RCC 7860 (cell line): Measurements from ENCODE around the gene ABHD2.

Experiments
- DNase-seq: peaks from one replicate; pipeline ENCODE4 v3.0.0-alpha.2; 2015; ENCODE audit warnings: low spot score
- FAIRE-seq: peaks from 2 replicates; lab custom pipeline; 2012; peaks lifted over from hg19 to GRCh38; lab: Jason Lieb, UNC

ABHD2 gene

GRCh38 chr15:89161666-89162065 lies 73.4 kb downstream of the ABHD2 start:
- no peak for FAIRE-seq

GRCh38 chr15:89163271-89164055 lies 75.2 kb downstream of the ABHD2 start:
- DNase-seq (no peak), FAIRE-seq (no peak)

More at GRCh38 chr15:89161666-89162065, 73.4 kb downstream of the ABHD2 start:
- no peak for DNase-seq

- no peak for FAIRE-seq
- no peak for DNase-seq
Observed at GRCh38 chr15:89164712-89165211, 76.5 kb downstream of the ABHD2 start.

DNA sequence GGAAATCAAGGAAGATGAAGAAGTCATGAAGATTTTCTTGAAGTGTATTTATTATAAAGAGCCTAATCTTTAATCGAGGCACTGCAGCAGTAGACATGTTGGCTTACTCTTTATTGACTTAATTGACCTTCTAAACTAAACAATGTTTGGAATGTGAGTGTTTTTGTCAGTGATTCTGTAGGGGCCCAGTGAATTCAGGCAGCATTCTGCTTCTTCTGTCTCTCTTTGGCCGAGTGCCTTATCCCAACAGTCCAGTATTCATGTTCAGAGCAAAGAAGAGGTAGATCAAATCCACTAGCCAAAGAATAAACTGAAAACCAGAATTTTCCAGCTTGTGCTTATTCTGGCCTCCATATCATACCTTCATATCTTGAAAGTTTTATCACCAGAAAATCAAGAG lies 77.4 kb downstream of the ABHD2 start:
- FAIRE-seq: no peak
- no peak for DNase-seq

DNA sequence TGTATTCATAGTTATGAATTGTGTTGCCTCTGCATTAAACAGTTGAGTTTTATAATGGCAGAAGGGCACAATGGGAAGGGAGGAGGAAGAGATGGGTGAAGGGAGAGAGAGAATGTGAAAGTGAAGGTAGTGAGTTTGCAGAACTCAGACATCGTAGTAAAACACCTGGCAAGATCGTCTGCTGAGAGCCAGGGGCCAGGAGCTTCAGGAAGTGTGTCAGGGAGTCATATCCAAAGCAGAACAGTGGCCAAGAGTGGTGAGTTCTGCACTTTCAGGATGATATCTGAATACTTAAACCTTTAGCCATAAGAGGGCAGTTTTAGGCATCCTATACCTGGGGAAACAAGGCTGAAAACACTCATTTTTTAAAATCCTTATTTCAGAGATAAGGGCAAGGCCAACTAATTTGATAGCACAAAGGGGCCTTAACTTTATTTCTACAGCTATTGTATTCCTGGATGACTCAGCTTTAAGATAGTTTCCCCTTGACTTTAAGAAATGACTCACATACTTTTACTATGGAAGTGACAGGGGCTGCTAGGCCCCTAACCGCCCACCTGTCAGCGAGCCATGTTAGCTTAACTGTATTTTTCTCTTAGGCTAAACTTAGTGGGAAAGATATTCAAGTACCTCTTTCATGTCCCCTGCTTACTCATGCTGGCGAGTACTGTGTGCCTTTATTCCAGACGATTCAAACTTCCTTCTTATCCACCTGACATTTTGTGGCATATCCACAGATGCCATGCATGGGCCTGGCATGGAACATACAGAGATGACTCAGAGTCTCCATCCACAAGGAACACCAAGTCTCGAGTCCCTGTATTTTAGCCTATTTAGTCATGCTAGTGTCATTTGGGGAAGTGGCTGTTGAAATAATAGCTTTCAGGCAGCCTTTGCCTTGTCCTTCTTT lies 79.3 kb downstream of the ABHD2 start:
- FAIRE-seq: peak; percentile 75
- DNase-seq: peak; percentile 82

- DNase-seq (no peak), FAIRE-seq (no peak)
Observed at GRCh38 chr15:89168316-89168833, 80.1 kb downstream of the ABHD2 start.

DNA sequence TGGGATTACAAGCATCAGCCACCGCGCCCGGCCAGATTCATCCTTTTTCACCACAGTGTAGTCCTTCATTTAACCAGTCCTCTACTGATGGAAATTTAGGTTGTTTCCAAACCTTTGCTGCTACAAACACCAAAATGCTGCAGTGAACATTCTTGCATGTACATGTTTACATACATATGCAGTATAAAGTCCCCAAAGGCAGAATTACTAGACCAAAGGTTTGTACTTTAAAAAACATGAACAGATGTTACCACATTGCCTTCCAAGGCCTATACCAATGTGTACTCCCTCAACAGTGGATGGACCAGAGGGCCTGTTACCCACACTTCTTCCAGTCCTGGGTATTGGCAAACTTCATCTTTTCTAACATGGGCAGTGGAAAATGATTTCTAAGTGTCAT lies 82.1 kb downstream of the ABHD2 start:
- DNase-seq (no peak), FAIRE-seq (no peak)

GRCh38 chr15:89171136-89172072 lies 83.1 kb downstream of the ABHD2 start:
- DNase-seq (no peak), FAIRE-seq (no peak)

DNA sequence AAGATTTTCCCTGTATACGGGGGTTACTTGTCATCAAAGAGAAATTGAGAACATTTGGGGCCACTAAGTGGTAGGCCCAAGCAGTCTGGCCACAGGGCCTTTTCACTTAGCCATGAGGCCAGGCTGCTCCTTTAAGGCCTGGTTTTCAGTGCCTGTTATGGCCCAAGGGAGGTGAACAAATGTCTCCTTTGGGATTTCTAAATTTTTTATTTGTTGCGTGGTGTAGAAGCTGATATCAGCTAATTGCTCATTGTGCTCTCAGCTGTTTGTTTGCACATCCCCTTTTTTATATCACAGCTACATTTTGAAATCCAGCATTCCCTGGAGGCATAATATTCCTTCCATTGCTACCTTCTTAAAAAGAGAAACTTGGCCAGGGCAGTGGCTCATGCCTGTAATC lies 84.7 kb downstream of the ABHD2 start:
- DNase-seq: no peak
- FAIRE-seq: no peak

DNA sequence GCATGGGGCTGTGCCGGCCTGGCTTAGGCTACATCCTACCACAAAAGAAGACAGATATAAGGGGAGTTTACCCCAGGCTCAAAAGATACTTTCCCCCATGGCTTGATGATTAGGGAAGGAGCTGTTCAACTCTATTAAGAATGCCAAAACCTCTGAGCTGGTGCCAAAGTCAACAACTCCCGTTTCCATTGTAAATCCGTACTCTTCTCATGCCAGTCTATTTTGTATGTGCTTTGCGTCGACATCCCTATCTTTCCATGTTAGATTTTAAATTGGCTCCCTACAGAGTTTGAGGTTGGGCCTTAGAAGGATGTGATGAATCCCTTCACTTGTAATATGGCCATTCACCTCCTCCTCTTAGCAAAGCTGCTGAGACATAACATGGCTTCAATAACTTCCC lies 86.2 kb downstream of the ABHD2 start:
- DNase-seq: no peak
- no peak for FAIRE-seq

DNA sequence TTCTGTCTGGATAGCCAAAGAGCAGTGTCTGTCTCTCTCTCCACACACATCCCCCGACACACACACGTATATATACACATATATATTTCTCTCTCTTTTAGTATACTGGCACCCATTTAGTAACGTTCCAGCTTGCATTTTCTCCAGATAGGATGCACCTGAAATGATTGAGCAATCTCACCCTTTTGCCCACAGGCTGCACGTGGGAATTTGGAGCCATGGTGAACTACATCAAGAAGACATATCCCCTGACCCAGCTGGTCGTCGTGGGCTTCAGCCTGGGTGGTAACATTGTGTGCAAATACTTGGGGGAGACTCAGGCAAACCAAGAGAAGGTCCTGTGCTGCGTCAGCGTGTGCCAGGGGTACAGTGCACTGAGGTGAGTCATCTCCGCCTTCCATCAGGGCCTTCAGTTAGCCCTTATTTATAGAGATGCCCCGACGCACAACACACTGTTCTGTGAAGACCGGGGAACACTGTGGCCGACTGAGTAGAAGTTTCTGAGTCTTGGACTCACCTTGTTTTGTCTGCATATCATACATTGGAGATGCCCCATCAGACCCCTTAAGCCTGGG lies 87.4 kb downstream of the ABHD2 start:
- DNase-seq (no peak), FAIRE-seq (no peak)

DNA sequence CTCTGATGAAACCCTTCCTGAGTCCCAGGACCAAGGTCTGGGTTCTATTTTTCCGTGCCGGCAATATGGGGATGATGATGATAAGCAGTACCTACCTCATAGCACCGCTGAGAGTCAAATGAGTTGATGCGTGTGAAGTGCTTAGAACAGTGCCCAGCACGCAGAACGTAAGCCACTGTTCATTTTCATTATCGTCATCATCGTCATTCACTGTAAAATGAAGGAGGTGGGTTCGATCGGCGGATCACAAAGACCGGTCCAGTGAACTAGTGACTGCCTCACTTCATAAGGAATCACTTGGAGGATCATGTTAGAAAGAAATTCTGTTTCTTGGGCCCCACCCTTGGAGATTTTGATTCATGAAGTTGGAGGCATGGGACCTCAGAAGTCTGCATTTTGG lies 88.9 kb downstream of the ABHD2 start:
- FAIRE-seq (no peak), DNase-seq (no peak)

DNA sequence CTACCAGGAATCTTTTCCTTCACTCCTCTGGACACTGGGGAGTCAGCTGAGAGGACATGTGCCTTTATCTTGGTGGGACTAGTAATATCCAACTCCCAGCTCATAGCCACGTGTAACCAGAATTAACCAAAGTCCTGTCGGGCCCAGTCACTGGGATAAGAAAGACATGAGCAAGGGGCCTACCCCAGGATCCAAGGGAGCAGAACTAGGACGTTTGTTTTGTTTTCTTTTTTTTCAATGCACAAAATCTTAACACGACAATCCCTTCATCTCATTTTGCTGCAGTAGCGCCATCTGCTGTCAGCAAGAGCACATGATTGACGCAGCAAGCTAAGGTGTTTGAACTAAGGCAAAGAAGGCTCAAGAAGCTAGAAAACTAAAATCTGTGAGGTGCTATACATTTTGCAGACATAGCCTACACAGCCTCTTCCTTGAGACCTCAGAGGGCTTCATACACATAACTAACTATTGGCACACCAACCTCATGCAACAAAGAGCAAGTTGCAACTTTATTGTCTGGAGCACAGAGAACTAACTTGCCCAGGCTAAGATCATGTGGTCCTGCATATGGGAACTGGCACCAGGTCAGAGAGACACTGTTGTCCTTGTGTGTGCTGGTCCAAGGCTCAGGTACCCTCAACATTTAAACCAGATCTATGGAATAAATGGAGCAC lies 89.5 kb downstream of the ABHD2 start:
- DNase-seq (peak; percentile 39), FAIRE-seq (no peak)

- FAIRE-seq (no peak), DNase-seq (no peak)
Observed at GRCh38 chr15:89178307-89178977, 90.2 kb downstream of the ABHD2 start.

GRCh38 chr15:89179966-89180875 lies 92.0 kb downstream of the ABHD2 start:
- no peak for FAIRE-seq
- no peak for DNase-seq

DNA sequence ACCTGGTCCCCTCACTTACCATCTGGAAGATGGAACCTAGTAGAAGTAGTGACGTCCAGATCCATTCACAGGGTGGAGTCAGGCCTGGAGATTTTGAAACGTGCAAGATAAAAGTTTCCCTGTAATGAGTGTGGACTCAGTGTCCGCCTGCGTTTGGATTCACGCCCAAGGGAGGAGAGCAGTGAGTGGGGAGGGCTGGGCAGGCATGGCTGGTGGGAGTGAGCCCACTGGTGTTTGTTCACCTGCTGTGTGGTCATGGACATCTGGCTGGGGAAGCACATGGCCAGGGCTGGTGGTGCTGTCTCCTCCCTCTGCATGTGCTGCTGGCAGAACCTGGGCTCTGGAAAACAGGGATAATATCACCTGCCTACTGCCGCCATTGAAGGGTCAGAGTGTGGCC lies 96.1 kb downstream of the ABHD2 start:
- no peak for DNase-seq
- no peak for FAIRE-seq

- DNase-seq (no peak), FAIRE-seq (no peak)
Observed at GRCh38 chr15:89184886-89185526, 96.8 kb downstream of the ABHD2 start.
